ENCODE data around the gene SLC6A7. TPM values are rescaled to one million over a fixed set of nuclear protein-coding genes. Genes with fewer than 3 reads are reported as not detected.

Gene SLC6A7
- total RNA-seq, 2 experiments from 2014 or later = not detected

GRCh38 chr5:150251504-150251903, 61.6 kb downstream of the SLC6A7 start:
- POLR2A ChIA-PET = no interaction called here

GRCh38 chr5:150252489-150252888, 62.6 kb downstream of the SLC6A7 start:
- Mint-ChIP-seq H3K27me3 (ENCODE audit: low read depth) (peaks cover 2% of the 10 kb centered on the region), H3K27ac (no peak overlapping the region), H3K36me3 (ENCODE audit: low read depth) (no peaks in the 10 kb centered on the region), H3K4me3 (no peak overlapping the region), H3K9me3 (ENCODE audit: insufficient read depth) (no peaks in the 10 kb centered on the region), H3K4me1 (ENCODE audit: low read depth) (no peaks in the 10 kb centered on the region)
- ChIA-PET CTCF (no interaction called here), POLR2A (interaction anchor here (0.7 kb wide), 1 partner anchor 16 kb away, joined by 3 read pairs; no protein-coding TSS in a partner anchor)
- DNase-seq = no peak
- ATAC-seq = no peak

More at GRCh38 chr5:150251504-150251903, 61.6 kb downstream of the SLC6A7 start:
- Mint-ChIP-seq H3K4me3 (no peak overlapping the region), H3K27me3 (ENCODE audit: low read depth) (peaks cover 2% of the 10 kb centered on the region), H3K4me1 (ENCODE audit: low read depth) (no peaks in the 10 kb centered on the region), H3K9me3 (ENCODE audit: insufficient read depth) (no peaks in the 10 kb centered on the region), H3K36me3 (ENCODE audit: low read depth) (no peaks in the 10 kb centered on the region), H3K27ac (no peak overlapping the region)
- DNase-seq (no peak), ATAC-seq (no peak)
- CTCF ChIA-PET = no interaction called here

DNA sequence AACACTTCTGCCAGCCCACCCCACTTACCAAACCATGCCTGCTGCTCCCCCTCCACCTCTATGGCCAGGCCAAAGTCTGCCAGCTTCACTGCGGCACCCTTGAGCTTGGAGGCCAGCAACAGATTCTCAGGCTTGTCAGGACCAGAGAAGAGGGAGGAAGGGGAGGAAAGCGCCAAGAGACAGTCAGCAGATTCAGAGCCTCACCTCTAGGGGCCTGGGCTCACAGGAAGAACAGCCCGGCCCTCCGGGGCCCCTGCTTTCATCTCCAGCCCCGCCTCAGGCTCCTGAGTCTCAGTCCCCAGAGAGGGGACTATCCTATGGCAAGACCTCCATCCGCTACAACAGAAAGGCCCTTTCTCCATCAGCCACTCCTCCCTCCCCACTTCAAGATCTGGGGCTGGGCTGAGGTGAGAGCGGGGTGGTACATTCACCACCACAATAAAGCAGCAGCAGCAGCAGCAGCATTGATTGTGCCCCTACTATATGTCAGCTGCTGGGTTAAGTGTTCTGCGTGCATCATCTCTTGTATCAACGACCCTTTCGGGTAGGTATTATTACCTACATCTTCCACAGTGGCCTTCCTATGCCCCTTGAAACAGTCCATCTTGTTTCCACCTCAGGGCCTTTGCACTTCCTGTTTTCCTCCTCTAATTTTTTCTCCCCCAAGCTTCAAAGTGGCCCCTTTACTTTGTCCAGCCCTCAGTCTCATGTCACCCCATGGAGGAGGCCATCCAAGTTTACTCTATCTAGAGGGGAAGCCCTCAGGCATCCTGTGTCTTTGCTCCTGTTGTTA, 63.8 kb downstream of the SLC6A7 start:
- H3K36me3 Mint-ChIP-seq (ENCODE audit: low read depth) = no peaks in the 10 kb centered on the region
- DNase-seq (no peak), ATAC-seq (no peak)
- H3K4me3 Mint-ChIP-seq = no peak overlapping the region
- peak overlapping the region; percentile 7 for H3K27ac Mint-ChIP-seq
- ChIA-PET POLR2A (no interaction called here), CTCF (no interaction called here)
- no peaks in the 10 kb centered on the region for H3K4me1 Mint-ChIP-seq (ENCODE audit: low read depth)
- peaks cover 2% of the 10 kb centered on the region for H3K27me3 Mint-ChIP-seq (ENCODE audit: low read depth)
- H3K9me3 Mint-ChIP-seq (ENCODE audit: insufficient read depth) = no peaks in the 10 kb centered on the region

GRCh38 chr5:150254363-150254762, 64.5 kb downstream of the SLC6A7 start:
- CTCF ChIA-PET = no interaction called here

DNA sequence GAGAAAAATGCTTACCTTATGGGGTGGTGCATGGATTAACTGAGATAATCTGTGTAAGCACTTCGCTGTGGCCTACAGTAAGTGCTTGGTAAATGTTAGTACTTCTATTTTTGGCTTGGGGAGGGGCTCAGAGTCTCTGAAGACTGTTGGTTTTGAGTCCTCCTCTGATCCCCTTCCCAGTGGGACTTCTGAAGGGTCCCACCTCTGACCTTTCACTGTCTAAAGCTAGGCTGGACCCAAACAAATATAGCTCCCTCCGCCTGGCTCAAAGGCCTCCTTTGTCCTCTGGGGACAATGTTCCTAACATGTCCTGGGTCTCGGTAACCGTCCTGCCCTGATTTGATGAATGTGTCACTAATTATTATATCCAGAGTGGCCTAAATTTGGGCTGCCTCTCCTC, 64.9 kb downstream of the SLC6A7 start:
- no peak for DNase-seq
- Mint-ChIP-seq H3K36me3 (ENCODE audit: low read depth) (no peaks in the 10 kb centered on the region), H3K27me3 (ENCODE audit: low read depth) (peaks cover 2% of the 10 kb centered on the region), H3K4me3 (no peak overlapping the region), H3K27ac (no peak overlapping the region), H3K9me3 (ENCODE audit: insufficient read depth) (no peaks in the 10 kb centered on the region), H3K4me1 (ENCODE audit: low read depth) (no peaks in the 10 kb centered on the region)
- ChIA-PET POLR2A (no interaction called here), CTCF (no interaction called here)
- no peak for ATAC-seq

More at GRCh38 chr5:150254363-150254762, 64.5 kb downstream of the SLC6A7 start:
- no peaks in the 10 kb centered on the region for H3K36me3 Mint-ChIP-seq (ENCODE audit: low read depth)
- H3K4me1 Mint-ChIP-seq (ENCODE audit: low read depth) = no peaks in the 10 kb centered on the region
- peaks cover 2% of the 10 kb centered on the region for H3K27me3 Mint-ChIP-seq (ENCODE audit: low read depth)
- H3K9me3 Mint-ChIP-seq (ENCODE audit: insufficient read depth) = no peaks in the 10 kb centered on the region
- no peak for DNase-seq
- no peak overlapping the region for H3K27ac Mint-ChIP-seq
- no peak for ATAC-seq
- POLR2A ChIA-PET = no interaction called here
- no peak overlapping the region for H3K4me3 Mint-ChIP-seq

- no peak overlapping the region for H3K4me3 Mint-ChIP-seq
- peaks cover 2% of the 10 kb centered on the region for H3K27me3 Mint-ChIP-seq (ENCODE audit: low read depth)
- ChIA-PET POLR2A (no interaction called here), CTCF (no interaction called here)
- ATAC-seq = no peak
- no peaks in the 10 kb centered on the region for H3K36me3 Mint-ChIP-seq (ENCODE audit: low read depth)
- no peaks in the 10 kb centered on the region for H3K9me3 Mint-ChIP-seq (ENCODE audit: insufficient read depth)
- H3K27ac Mint-ChIP-seq = no peak overlapping the region
- no peak for DNase-seq
- H3K4me1 Mint-ChIP-seq (ENCODE audit: low read depth) = no peaks in the 10 kb centered on the region
Measured at GRCh38 chr5:150255659-150256409, 66.0 kb downstream of the SLC6A7 start.

DNA sequence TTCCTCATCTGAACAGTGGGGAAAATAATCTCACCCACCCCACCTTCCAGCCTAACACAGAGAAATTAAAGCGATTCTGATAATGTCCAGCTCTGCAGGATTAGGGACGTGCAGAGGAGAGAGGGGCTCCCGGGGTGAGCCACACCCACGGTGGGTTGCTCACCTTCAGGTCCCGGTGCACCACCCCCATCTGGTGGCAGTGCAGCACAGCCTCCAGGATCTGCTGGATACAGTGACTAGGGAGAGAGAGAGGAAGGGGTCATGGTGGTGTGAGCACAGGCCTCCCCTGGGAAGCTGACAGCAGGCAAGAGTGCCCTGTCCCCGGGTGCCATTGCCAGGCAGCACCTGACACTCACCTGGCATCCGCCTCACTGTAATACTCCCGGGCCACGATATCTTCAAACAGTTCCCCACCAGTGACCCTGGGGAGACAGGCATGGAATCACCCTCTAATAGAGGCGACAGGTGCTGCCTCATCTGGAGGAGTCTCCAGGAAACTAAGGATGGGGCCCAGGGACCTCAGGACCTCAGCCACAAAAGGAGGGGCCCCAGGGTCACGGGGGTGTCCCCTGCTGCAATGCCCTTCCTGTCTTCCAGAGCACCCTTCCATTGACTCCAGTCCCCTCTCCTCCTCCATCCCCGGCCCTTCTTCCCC, 66.7 kb downstream of the SLC6A7 start:
- H3K27me3 Mint-ChIP-seq (ENCODE audit: low read depth) = peaks cover 2% of the 10 kb centered on the region
- H3K36me3 Mint-ChIP-seq (ENCODE audit: low read depth) = no peaks in the 10 kb centered on the region
- no peak for DNase-seq
- no peaks in the 10 kb centered on the region for H3K4me1 Mint-ChIP-seq (ENCODE audit: low read depth)
- POLR2A ChIA-PET = interaction anchor here (0.7 kb wide), 1 partner anchor 343 kb away, joined by 3 read pairs; no protein-coding TSS in a partner anchor
- no peak for ATAC-seq
- H3K4me3 Mint-ChIP-seq = no peak overlapping the region
- CTCF ChIA-PET = no interaction called here
- H3K27ac Mint-ChIP-seq = no peak overlapping the region
- no peaks in the 10 kb centered on the region for H3K9me3 Mint-ChIP-seq (ENCODE audit: insufficient read depth)

DNA sequence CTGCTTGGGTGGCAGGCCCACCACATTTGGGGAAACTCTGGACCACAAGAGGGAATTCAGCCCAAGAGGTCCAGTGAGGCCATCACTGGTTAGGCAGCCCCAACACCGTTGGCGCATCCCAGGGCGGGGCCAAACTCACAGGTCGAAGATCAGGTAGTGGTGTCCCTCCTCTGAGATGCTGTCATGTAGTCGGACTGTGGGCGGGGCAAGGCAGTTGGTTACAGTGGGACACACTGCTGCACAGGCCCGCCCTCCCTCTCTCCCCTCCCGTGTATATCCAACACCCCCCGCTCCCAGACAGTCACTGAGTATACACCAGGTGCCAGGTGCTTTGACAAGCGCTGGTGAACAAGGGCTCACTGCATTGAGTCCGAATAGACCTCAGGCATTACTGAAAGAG, 67.6 kb downstream of the SLC6A7 start:
- CTCF ChIA-PET = interaction anchor here (0.8 kb wide), 1 partner anchor 193 kb away, joined by 3 read pairs; no protein-coding TSS in a partner anchor
- ATAC-seq = no peak
- no peaks in the 10 kb centered on the region for H3K9me3 Mint-ChIP-seq (ENCODE audit: insufficient read depth)

DNA sequence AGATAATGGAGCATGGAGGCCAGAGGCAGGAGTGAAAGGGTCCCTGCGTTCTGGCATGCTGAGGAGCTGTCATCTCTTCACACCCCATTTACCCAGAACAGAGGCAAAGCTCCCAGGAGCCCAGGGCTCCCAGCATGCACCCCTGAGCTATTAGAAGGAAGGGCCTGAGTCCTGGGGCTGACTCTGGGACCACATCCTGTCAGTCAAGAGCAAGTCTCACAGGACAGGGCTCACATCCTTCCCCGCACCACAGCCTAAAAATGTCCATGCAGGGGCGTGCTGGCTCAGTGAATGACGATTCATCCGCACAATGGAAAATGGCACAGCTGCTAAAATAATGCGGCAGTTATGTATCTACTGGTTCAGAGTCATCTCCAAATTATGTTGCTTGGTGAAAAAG, 68.3 kb downstream of the SLC6A7 start:
- no peaks in the 10 kb centered on the region for H3K4me1 Mint-ChIP-seq (ENCODE audit: low read depth)
- ChIA-PET POLR2A (no interaction called here), CTCF (interaction anchor here (0.8 to 1.4 kb wide), 2 partner anchors 93 to 192 kb away, joined by 3 to 5 read pairs; no protein-coding TSS in a partner anchor)
- H3K4me3 Mint-ChIP-seq = no peak overlapping the region
- no peaks in the 10 kb centered on the region for H3K9me3 Mint-ChIP-seq (ENCODE audit: insufficient read depth)
- no peak for DNase-seq
- ATAC-seq = peak; percentile 47
- H3K27ac Mint-ChIP-seq = no peak overlapping the region
- H3K36me3 Mint-ChIP-seq (ENCODE audit: low read depth) = no peaks in the 10 kb centered on the region
- H3K27me3 Mint-ChIP-seq (ENCODE audit: low read depth) = peaks cover 2% of the 10 kb centered on the region

More for the DNA sequence above, 67.6 kb downstream of the SLC6A7 start:
- no peak for DNase-seq
- POLR2A ChIA-PET = no interaction called here
- H3K4me3 Mint-ChIP-seq = no peak overlapping the region
- peaks cover 2% of the 10 kb centered on the region for H3K27me3 Mint-ChIP-seq (ENCODE audit: low read depth)
- no peaks in the 10 kb centered on the region for H3K36me3 Mint-ChIP-seq (ENCODE audit: low read depth)
- no peak overlapping the region for H3K27ac Mint-ChIP-seq
- H3K4me1 Mint-ChIP-seq (ENCODE audit: low read depth) = no peaks in the 10 kb centered on the region

Other genes with a start within 250 kb of the SLC6A7 start
- not detected for gene PDE6A, start 245.3 kb upstream of the SLC6A7 start, total RNA-seq
- gene SLC26A2, start 229.3 kb upstream of the SLC6A7 start, total RNA-seq = 1 to 10 TPM; 7.6 to 8.0 TPM
- gene TIGD6, start 189.4 kb upstream of the SLC6A7 start, total RNA-seq = 1 to 10 TPM; 1.1 to 1.4 TPM
- gene HMGXB3, start 189.3 kb upstream of the SLC6A7 start, total RNA-seq = 10 to 100 TPM; 36.5 to 37.5 TPM
- gene CSF1R, start 103.5 kb upstream of the SLC6A7 start, total RNA-seq = not detected
- 10 to 100 TPM; 47.0 to 49.0 TPM for gene PDGFRB, start 34.2 kb upstream of the SLC6A7 start, total RNA-seq
- gene CDX1, start 23.3 kb upstream of the SLC6A7 start, total RNA-seq = not detected
- not detected for gene CAMK2A, start 99.7 kb downstream of the SLC6A7 start, total RNA-seq
- not detected for gene ARSI, start 112.8 kb downstream of the SLC6A7 start, total RNA-seq
- gene TCOF1, start 167.6 kb downstream of the SLC6A7 start, total RNA-seq = 10 to 100 TPM; 79.0 to 81.3 TPM
- 100 to 1,000 TPM; 395 to 407 TPM for gene CD74, start 222.8 kb downstream of the SLC6A7 start, total RNA-seq